Ascending aorta (tissue), 2 donors: ENCODE results near the gene HAUS6. TPM values are rescaled to one million over a fixed set of nuclear protein-coding genes. Genes with fewer than 3 reads are reported as not detected.
"Not testable (repeated sequence)": the region's sequence is repeated elsewhere in the genome, so short reads cannot be mapped to it uniquely, and the experiment has no call there.

ENCODE experiments used
- DNase-seq, 2 donors: peaks; one replicate each; pipeline ENCODE4 v3.0.0-alpha.2; 2019; ENCODE audit warnings: low spot score in 2 of 2
- H3K27ac ChIP-seq, 2 donors: fragments of 200-600 bp; sonication (generic); one replicate each; pipeline ENCODE4 v1.5.1; 2016 to 2017; ENCODE audit warnings: mild to moderate bottlenecking in 1 of 2
- H3K27me3 ChIP-seq: fragments of 200-600 bp; sonication (generic); one replicate; pipeline ENCODE4 v1.5.1; 2017
- H3K36me3 ChIP-seq, 2 donors: fragments of 200-600 bp; sonication (generic); one replicate each; pipeline ENCODE4 v1.5.1; 2016
- H3K4me1 ChIP-seq, 2 donors: fragments of 200-600 bp; sonication (generic); one replicate each; pipeline ENCODE4 v1.5.1; 2016 to 2017; ENCODE audit warnings: mild to moderate bottlenecking in 1 of 2
- H3K4me3 ChIP-seq, 2 donors: fragments of 200-600 bp; sonication (generic); one replicate each; pipeline ENCODE4 v1.5.1; 2016 to 2017; ENCODE audit warnings: mild to moderate bottlenecking in 1 of 2
- H3K9me3 ChIP-seq, 2 donors: fragments of 200-600 bp; sonication (generic); one replicate each; pipeline ENCODE4 v1.5.1; 2016
- CTCF ChIP-seq, 3 experiments: fragments of 200-600 bp in 2 of 3; fragments of 450-650 bp in 1 of 3; sonication (generic) in 2 of 3; IDR thresholded peaks; one replicate each; pipeline ENCODE4 v1.5.1; 2016 to 2019; ENCODE audit warnings: antibody characterized with exemption in 3 of 3, mild to moderate bottlenecking in 1 of 3, moderate library complexity in 1 of 3
- intact Hi-C: fragments of 100-400 bp; cut with DNase I; formaldehyde crosslinking; loops from one replicate; pipeline ENCODE4 v1.15.1; 2023
- total RNA-seq: library from RNA; depleted of rRNA; stranded (reverse); fragments of >200 nt; gene quantifications from one replicate; pipeline ENCODE4 v1.1.0, GENCODE V29; 2016

Gene HAUS6
- total RNA-seq, result 3.4 TPM

GRCh38 chr9:19102631-19103345 is at the start of gene HAUS6:
Gene HAUS6, minus strand, starts transcription at chr9:19102904. Its CDS starts 253 bp downstream, at chr9:19102651.
- Histone ChIP-seq H3K4me3 (peak within 1 kb of the TSS; percentile 67 to 74), H3K27ac (peak within 1 kb of the TSS; percentile 85 to 87), H3K4me1 (peaks cover 10 to 11% of the 10 kb centered on the region in 2 donors), H3K36me3 (no peaks in the 10 kb centered on the region), H3K27me3 (no peaks in the 10 kb centered on the region), H3K9me3 (no peaks in the 10 kb centered on the region)
- intact Hi-C loops, result loop anchor here (1.0 to 10.0 kb wide), 6 partner anchors 27 to 355 kb away; partner anchors contain the start of genes DENND4C, RPS6 and RRAGA
- DNase-seq, result peak; percentile 83 to 99
- TF ChIP-seq CTCF (IDR thresholded peaks at IDR 0.05), result peak in 2 of 3 experiments; percentile 41 to 69

GRCh38 chr9:19152160-19152498 is 49.4 kb upstream of the HAUS6 start:
- H3K4me3 ChIP-seq, H3K36me3 ChIP-seq, H3K4me1 ChIP-seq, intact Hi-C loops, H3K27me3 ChIP-seq, DNase-seq, H3K27ac ChIP-seq, H3K9me3 ChIP-seq: not testable (repeated sequence)

GRCh38 chr9:19151425-19152159 is 48.9 kb upstream of the HAUS6 start:
- no peak for TF ChIP-seq CTCF (IDR thresholded peaks at IDR 0.05)
- intact Hi-C loops, result no loop called here
- Histone ChIP-seq H3K27ac (no peak overlapping the region), H3K27me3 (no peaks in the 10 kb centered on the region), H3K9me3 (no peaks in the 10 kb centered on the region), H3K36me3 (no peaks in the 10 kb centered on the region), H3K4me1 (no peaks in the 10 kb centered on the region), H3K4me3 (no peak overlapping the region)
- no peak for DNase-seq

- Histone ChIP-seq H3K4me3 (no peak overlapping the region), H3K27ac (no peak overlapping the region), H3K4me1 (no peaks in the 10 kb centered on the region), H3K27me3 (no peaks in the 10 kb centered on the region), H3K9me3 (no peaks in the 10 kb centered on the region), H3K36me3 (no peaks in the 10 kb centered on the region)
- DNase-seq, result no peak
- intact Hi-C loops, result no loop called here
- TF ChIP-seq CTCF (IDR thresholded peaks at IDR 0.05), result no peak
Measured at GRCh38 chr9:19149230-19149629, 46.5 kb upstream of the HAUS6 start.

- no peak for DNase-seq
- Histone ChIP-seq H3K27ac (no peak overlapping the region), H3K4me3 (no peak overlapping the region), H3K9me3 (no peaks in the 10 kb centered on the region), H3K4me1 (no peaks in the 10 kb centered on the region), H3K27me3 (no peaks in the 10 kb centered on the region), H3K36me3 (no peaks in the 10 kb centered on the region)
- intact Hi-C loops, result no loop called here
- no peak for TF ChIP-seq CTCF (IDR thresholded peaks at IDR 0.05)
Measured at GRCh38 chr9:19148187-19148586, 45.5 kb upstream of the HAUS6 start.

- TF ChIP-seq CTCF (IDR thresholded peaks at IDR 0.05), result no peak
- no peak for DNase-seq
- intact Hi-C loops, result no loop called here
- Histone ChIP-seq H3K27me3 (no peaks in the 10 kb centered on the region), H3K4me1 (no peaks in the 10 kb centered on the region), H3K36me3 (no peaks in the 10 kb centered on the region), H3K27ac (no peak overlapping the region), H3K4me3 (no peak overlapping the region), H3K9me3 (no peaks in the 10 kb centered on the region)
Measured at GRCh38 chr9:19146441-19147024, 43.8 kb upstream of the HAUS6 start.
